T-helper 2 cell (primary cell): ENCODE results near the gene FKBP9.
"Not testable (repeated sequence)": the region's sequence is repeated elsewhere in the genome, so short reads cannot be mapped to it uniquely, and the experiment has no call there.

Source experiments
- DNase-seq, 5 experiments: peaks; one replicate each; pipeline versions ENCODE4 v3.0.0 to v3.0.0-alpha.2; 2012 to 2022

Gene FKBP9

DNA sequence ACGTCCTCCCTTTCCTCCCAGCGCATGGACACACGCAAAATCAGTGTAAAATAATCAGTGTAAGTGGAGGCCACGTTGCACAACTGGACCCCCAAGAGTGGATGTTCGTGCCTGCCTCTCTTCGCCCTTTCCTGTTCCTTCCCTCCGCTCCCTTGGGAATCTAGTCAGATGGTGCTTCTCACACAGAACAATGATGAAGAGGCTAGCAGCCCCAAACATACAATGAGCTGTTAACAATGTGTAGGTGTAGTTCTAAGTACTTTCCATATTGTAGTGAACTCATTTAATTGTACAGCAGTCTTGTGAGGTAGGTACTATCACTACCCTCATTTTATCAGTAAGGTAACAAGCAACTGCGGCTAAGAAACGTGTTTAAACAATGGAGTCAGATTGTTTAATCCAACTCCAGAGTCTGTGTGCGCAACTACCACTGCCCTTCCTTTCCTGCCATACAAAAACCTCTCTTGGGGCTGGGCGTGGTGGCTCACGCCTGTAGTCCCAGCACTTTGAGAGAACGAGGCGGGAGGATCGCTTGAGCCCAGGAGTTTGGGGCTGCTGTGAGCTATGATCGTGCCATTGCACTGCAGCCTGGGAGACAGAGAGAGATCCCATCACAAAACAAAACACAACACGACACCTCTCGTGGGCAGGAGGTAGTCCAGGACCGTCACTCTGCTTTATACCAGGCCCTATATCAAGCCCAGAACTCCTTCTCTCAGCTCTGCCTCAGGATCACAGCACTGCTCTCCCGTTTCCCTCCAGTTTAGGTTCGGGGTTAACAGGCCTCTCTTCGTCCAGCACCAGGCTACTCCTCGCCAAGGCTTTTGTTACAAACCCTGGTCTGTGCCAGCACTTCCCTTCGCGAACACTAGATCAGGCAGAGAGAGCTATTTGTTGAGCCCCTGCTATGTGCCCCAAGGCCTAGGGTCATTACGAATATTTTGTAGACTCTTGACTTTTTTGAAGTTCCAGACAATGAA, 1.1 kb downstream of the FKBP9 start:
- DNase-seq = no peak

DNA sequence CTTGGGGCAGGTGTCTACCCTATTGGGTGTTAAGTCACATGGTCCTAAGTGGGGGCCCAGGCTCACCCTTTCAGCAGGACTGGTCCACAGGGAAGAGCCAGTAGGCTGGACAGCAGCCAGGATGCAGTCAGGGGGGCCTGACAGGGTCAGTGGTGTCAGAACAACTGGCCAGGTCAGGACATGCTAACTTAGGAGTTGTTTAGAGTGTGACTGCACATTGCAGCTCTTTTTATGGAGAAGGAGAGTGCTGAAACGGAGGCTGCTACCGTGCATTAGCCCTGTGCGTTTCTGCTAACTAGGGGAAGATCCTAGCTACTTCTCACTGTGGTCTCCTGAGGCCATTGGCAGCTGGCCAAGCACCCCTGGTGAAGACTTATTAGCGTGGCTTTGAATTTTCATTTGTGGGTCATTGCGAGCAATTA, 6.7 kb downstream of the FKBP9 start:
- not testable (repeated sequence) for DNase-seq

DNA sequence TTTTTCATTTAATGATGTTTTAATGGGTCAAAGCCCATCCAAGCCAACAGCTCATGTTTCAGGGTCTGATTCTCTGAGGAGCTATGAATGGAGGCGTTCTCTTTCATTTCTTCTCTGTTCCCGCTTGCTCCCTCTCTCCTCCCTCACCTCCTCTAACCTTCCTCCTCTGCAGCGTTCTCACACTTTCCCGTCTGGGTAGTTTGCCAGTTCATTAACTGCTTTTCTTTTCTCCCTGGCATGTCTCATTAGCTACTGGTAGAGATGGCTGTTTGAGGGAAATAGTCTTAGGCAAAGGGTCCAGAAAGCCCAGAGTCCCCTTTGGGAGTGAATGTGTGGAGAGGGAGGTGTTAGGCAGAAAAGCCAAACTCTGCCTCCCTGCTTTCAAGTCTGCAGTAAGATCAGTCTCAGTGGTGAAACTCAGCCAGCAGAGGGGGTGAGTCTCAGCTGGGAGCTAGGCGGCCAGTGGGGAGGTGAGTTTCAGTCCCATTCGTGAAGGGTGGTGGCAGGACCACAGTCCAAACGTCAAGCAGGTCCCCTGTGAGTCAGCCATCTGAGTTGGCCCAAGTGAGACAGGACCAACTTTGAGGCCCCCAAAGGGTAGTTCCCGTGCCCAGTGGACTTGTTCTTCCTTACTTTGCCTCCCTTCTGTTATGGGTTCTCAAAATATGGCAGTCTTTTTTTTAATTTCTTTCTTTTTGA, 7.4 kb downstream of the FKBP9 start:
- not testable (repeated sequence) for DNase-seq

DNA sequence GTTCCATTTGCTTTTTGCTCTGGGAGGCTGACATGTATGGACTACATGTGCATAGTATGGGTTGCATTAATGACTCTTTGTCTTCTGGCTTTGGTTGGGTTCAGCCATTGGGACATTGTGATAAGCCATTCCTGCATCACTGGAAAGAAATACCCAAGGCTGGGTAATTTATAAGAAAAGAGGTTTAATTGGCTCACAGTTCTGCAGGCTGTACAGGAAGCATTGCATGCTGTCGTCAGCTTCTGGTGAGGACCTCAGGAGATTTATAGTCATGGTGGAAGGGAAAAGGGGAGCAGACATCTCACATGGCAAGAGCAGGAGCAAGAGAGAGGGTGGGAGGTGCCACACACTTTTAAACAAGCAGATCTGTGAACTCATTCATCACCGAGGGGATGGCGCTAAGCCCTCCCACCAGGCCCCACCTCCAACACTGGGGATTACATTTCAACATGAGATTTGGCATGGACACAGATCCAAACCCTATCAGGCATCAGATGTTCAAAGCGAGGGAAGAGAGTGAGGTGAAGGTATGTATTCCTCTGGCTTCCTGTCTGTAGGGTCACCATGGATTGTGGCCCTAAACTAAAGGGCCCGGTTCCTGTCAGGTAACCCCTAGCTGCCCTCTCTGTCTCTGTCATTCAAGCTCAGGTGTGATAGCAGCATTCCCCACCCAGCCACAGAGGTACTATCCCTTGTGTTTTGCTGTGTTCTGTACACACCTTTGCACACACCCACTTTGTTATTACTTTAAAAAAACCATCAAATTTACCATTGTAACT, 9.4 kb downstream of the FKBP9 start:
- not testable (repeated sequence) for DNase-seq

DNA sequence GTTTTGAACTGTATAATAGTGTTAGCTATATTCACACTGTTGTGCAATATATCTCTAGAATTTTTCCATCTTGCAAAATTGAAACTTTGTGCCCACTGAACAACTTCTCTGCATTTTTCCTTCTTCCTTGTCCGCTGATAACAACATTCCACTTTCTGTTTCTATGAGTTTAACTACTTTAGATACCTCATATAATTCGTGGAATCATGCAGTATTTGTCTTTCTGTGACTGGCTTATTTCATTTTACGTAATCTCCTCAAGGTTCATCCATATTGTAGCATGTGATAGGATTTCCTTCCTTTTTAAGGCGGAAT, 10.0 kb downstream of the FKBP9 start:
- DNase-seq = not testable (repeated sequence)

DNA sequence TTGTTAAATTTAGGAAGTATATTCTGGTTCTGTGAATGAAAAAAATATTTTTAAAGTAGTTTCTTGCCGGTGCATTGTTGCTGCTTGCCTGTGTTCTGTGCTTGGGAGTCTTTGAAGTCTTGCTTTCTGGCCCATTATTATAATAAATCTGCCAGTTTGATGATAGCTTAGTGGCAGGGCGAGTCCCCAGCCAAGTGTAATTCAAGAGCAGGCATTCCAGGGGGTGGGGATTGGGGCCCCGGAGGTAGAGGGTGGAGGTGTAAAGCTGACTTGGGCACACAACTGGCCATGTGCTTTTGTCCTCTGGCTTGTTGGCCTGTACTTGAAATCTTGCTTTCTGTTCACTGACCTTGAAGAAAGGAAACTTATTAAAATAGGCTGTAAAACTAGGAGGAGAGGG, 14.7 kb downstream of the FKBP9 start:
- DNase-seq = not testable (repeated sequence)

DNA sequence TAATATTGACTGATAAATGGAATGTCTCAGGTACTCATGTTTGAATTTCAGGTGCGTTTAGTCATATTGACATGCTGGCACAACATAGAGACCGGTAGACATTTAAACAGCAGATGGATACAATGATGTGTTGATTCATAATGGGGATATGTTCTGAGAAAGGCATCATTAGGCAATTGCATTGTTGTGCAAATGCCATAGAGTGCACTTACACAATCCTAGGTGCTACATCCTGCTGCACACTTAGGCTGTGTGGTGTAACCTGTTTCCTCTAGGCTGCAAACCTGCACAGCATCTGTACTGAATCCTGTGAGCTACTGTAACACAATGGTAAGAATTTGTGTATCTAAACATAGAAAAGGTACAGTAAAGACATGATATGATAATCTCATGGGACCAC, 19.9 kb downstream of the FKBP9 start:
- DNase-seq = peak in 1 of 5 experiments; percentile 16

DNA sequence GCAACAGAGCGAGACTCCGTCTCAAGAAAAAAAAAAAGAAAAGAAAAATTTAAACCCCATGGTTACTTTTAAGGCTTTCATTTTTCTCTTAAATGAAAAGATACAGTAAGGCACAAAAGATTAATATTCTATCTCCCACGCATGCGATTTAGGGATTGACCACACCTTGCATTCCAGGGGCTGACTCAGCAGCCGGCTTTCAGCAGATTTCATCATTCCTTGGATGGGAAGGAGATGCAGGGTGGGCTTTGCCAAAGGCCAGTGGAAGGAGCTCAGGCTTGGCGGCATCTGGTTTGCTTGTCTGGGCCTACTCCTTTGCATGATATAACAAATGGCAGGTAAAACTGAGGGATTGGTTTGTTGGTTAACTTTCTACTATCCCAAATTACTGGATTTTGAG, 22.0 kb downstream of the FKBP9 start:
- not testable (repeated sequence) for DNase-seq

DNA sequence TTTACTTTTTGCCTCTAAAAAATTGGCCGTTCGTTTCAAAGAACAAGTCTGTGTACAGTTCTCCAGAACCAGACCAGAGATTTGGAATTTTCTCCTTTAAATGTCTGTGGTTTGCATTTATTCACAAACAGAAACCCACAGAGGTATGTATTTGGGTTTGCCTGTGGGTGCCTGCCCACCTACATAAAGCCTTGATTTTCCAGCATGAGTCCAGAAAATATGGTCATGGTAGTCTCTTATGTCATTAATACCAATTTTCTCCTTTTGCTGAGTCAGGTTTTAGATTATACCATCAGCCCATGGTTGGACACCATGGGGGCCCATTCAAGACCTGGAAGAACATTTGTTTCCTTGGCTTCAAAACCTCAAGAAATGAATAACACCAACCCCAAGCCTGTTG, 22.7 kb downstream of the FKBP9 start:
- not testable (repeated sequence) for DNase-seq

DNA sequence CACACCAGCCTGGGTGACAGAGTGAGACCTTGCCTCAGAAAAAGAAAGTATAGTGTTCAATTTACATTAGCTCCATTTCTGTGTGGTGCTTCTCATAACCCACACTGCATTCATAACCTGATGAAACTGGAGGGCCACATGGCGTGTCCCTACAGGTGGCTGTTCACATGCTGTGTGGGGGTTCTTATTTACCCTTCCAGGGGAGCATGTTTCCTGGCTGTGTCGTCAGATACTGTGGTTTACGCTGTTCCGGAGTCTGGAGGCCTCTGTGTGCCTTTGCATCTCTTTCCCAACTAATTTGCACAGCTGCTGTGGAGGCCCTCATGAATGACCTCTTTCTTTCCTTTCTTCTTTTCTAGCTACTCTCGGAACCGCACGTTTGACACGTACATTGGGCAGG, 30.9 kb downstream of the FKBP9 start:
- not testable (repeated sequence) for DNase-seq

DNA sequence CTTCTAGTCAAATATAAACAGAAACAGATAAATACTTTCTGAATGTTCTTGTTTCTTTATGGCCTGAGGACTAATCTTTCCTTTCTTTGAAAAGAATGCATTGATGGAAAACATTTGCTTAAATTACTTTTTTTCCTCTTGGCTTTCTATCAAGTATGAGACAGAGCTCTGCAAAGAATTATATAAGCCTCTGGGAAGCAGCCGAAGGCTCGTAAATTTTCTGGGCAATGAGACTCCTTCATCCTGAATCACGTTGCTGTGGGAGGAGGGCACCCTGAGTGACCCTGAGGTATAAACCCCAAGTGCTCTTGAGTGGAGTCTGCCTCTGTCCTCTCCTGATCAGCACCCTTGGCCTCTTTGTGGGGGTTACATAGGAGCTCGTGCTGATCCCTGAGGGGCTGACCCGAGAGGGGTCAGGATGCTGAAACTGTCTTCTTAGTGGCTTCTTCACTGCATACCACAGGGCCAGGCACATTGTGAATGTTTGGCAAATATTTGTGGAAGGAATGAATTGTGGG, 33.9 kb downstream of the FKBP9 start:
- DNase-seq = not testable (repeated sequence)

DNA sequence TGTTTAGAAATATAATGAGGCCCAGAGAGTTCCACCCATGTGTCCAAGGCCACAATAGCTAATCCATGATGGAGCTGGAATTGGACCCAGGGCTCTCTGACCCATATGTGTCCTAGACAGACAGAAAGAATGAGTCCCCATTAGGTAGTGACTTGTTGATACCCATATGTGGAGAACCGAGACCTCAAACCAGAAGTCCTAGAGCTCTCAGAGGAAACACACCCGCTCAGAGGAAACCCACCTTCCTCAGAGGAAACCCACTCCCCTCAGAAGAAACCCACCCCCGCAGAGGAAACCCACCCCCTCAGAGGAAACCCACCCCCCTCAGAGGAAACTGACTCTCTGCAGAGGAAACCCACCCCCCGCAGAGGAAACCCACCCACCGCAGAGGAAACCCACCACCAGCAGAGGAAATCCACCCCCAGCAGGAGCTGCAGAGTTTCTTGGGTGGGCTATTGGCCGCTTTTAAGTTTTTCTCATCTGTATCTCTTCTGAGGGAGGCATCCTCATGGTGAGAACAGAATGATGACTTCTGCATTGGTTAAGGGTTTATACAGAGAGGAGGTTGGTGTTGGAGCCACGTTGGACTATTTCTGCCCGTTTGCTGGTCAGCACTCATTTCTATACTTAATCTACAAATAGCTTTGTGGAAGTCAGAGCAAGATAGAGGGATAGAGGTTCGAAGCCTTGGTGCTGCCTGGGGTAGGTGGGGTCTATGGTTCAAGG, 34.9 kb downstream of the FKBP9 start:
- peak in 1 of 5 experiments; percentile 9 for DNase-seq

DNA sequence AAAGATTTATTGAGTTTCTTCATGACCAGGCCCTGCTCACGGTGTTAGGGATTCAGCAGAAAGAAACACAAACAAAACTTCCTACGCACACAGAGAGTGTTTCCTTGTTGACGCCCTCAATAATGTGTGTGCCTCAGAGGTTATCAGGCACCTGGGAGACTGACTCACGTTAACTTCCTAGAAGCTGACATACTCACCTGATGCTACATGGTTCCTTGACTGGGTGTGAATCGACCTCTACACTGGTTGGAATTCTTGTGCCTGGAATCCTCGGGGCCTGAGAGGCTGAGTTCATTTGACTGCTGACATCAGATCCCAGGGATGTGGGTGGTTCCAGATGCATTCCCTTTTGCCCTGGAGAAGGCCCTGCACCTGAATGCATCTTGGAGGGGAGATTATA, 35.5 kb downstream of the FKBP9 start:
- DNase-seq = not testable (repeated sequence)

DNA sequence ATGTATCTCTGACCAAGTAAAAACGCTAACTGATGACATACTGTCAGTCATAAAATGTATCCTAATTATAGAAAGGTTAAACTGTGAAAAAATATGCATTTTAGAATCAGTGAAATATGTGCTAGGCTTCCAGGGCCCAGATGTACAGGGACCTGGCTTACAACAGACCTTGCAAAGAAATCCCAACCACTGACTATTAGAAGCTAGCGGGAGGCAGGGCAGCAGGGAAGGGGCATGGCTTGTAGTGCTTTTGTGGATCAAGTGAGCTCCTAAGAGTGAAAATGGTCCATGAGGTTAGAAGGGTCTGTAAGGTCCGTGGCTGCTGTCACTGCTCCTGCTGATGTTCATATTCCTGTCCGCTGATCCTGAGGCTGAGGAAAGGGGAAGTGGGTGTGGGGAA, 40.7 kb downstream of the FKBP9 start:
- not testable (repeated sequence) for DNase-seq

DNA sequence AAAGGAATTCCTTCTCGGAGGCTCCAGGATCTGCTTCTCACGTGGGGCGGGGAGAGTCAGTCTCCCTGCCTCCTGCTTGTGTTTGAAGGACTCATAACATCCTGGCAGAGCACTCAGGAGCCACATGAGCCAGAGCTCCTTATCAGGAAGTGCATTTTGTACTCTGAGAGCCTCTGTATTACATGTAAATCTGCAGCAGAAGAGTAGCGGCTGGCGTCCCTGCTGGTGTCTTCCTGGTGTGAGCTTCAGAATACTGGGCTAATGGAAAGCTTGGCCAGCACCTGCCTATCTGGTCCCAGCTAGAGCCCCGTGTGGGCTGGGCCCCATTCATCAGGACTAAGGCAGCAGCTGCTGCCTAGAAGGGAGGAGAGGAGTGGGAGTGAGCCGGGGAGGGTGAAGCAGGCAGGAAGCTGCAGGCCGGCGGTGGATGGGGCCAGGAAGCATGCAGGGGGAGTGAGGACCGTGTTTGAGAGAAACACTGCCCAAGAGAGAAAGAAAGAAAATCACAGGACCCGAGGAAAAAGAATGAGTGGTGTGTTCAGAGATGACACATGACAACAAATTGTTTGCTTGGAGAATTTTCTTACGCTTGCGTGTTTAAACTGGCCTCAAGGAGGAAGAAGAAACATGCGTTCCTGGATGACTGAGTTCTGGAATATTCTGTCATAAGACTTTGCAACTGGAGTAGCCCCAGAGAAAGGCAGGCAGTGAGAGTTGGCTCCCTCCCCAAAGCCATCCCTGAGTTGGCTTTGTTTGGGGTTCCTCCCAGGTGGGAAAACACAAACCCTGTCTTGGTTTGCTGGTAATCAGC, 41.3 kb downstream of the FKBP9 start:
- not testable (repeated sequence) for DNase-seq

DNA sequence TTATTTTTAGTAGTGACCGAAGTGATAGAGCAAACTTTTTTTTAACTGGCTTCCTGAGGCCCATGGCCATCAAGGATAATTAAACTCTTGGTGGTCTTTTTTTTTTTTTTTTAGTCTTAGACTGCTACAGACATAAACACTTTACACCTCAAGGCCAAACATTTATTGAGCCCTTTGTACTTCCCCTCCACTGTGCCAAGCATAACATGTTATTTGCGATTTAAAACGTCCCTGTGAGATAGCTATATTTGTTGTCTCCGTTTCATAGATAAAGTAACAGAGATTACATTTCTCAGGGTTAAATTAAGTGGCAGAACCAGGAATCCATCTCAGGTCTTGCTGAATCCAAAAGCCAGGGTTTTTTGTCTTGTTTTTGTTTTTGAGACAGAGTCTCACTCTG, 42.1 kb downstream of the FKBP9 start:
- not testable (repeated sequence) for DNase-seq

DNA sequence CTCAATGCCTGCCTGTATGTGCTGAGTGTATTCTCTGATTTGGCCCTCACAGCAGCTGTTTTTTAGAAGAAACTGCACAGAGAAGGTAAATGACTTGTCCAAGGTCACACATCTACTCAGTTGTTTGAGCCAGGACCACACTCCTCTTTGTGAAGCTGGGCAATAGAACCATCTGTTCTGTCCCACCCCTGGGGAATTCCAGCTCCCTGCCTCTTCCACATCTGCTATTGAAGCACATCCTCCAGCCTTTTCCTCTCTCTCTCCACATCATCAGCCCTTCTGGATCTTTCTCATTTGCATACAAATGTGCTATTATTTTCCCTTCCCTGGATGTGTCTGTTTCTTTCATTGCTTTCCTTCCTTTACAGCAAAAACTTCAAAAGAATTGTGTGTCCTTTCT, 45.9 kb downstream of the FKBP9 start:
- not testable (repeated sequence) for DNase-seq

DNA sequence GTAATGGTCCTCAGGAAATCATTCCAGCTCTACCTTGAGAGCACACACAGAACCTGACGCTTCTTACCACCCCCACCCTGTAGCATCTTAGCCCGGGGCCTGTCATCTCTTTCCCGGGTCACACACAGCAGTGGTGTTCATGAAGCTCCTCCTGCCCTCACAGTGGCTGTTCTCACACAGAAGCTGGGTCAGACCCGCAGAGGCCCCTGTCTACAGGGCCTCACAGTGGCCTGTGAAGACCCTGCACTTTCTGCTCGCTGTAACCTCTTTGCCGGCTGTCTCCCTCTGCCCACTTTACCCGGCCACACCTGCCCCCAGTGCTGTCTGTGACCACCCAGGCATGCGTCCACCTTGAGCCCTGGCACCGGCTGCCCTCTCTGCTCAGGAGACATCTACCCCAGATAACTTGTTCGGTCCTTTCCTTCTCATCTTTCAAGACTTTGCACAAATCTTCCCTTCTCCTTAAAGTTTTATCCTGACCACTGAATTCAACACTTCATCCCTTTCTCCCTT, 46.9 kb downstream of the FKBP9 start:
- not testable (repeated sequence) for DNase-seq

DNA sequence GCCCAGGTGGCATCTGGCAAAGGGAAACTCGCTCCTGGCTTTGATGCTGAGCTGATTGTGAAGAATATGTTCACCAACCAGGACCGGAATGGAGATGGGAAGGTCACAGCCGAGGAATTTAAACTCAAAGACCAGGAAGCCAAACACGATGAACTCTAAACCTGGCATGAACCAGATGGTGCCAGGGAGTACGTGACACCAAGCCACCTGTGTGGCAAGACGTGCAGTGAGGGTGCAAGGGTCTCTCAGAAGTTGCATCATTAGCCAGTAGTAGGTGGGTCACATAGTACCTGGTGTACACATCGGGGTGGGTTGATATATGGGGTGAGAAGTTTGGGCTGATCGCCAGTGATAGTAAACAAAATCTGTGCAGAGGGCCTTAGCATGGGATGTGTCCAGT, 48.0 kb downstream of the FKBP9 start:
- not testable (repeated sequence) for DNase-seq

DNA sequence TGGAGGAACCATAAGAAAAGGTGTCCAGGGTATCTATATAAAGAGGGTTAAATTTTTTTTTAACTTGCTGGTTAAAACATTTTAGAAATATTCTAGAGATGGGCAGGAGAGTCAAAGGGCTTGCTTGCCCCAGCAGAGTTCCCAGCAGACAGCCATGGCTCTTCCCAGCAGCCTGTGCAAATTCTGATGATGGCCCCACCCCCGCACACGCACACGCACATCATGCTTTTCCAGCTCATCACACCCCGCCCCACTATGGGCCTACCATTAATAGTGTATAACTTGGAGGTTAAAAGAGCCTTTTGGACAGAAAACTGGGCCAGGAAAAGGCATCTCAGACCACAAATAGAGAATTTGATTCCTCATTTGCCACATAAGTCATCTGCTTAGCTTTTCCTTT, 48.5 kb downstream of the FKBP9 start:
- not testable (repeated sequence) for DNase-seq

DNA sequence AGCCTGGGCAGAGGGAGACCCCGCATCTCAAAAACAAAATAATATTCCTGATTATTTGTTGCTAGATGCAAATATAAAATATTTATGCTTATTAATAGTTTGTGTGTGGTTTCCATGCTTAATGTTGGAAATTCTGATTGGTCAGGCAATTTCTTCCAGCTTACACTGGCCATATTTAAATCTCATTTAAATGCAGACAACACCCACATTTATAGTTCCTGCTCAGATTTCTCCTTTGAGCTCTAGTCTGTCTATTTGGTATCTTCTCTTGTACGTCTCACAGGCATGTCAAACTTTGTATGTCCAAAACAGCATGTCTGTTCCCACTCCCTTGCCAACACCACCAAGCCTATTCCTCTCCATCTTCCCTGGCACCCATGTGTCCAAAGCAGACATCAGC, 52.5 kb downstream of the FKBP9 start:
- DNase-seq = no peak
